Left lung (tissue), 10 donors: ENCODE results near the gene PMPCA. TPM values are rescaled to one million over a fixed set of nuclear protein-coding genes. Genes with fewer than 3 reads are reported as not detected.

Experiments used
- ATAC-seq: fragments of 200-7000 bp; cut with Tn5 transposase; one replicate; pipeline ENCODE4 v1.9.1; 2020; ENCODE audit warnings: moderate library complexity
- DNase-seq, 4 donors: peaks; one replicate each; pipeline ENCODE4 v3.0.0-alpha.2; 2013 to 2020
- H3K27ac ChIP-seq, 2 donors: fragments of 200-600 bp; sonication (generic) in 1 of 2; one replicate each; pipeline versions ENCODE4 v1.5.0 to v1.8.0; 2020 to 2021
- H3K27me3 ChIP-seq, 2 donors: fragments of 200-600 bp; sonication (generic) in 1 of 2; one replicate each; pipeline versions ENCODE4 v1.5.0 to v1.8.0; 2020 to 2021
- H3K36me3 ChIP-seq, 2 donors: fragments of 200-600 bp; sonication (generic) in 1 of 2; one replicate each; pipeline versions ENCODE4 v1.5.0 to v1.8.0; 2020 to 2021
- H3K4me1 ChIP-seq, 2 donors: fragments of 200-600 bp; one replicate each; pipeline ENCODE4 v1.8.0; 2021
- H3K4me3 ChIP-seq, 2 donors: fragments of 200-600 bp; sonication (generic) in 1 of 2; one replicate each; pipeline versions ENCODE4 v1.5.0 to v1.8.0; 2020 to 2021; ENCODE audit warnings: mild to moderate bottlenecking in 1 of 2
- H3K9me3 ChIP-seq, 2 donors: fragments of 200-600 bp; sonication (generic) in 1 of 2; one replicate each; pipeline versions ENCODE4 v1.5.0 to v1.8.0; 2020 to 2021
- intact Hi-C, 2 donors: fragments of 100-400 bp; cut with DNase I; formaldehyde crosslinking; loops; one replicate each; pipeline versions ENCODE4 v1.11.2 to v1.14.2; 2022
- polyA plus RNA-seq, 6 donors: library from polyadenylated mRNA; unstranded; fragments of 120-200 nt; gene quantifications; one replicate each; pipeline ENCODE4 v1.2.1, GENCODE V29; 2013; ENCODE audit not compliant: insufficient read length in 6 of 6
- total RNA-seq, 2 donors: library from RNA; stranded (reverse); fragmentation: NEBNext Ultra II Directional; extraction: Animal tissue kit (Norgen Biotek cat#: 25700); gene quantifications; one replicate each; pipeline ENCODE4 v1.2.1, GENCODE V29; 2021
- TF ChIP-seq, protein P1 (sequence below), 2 donors: fragments of 200-600 bp; sonication (generic) in 1 of 2; IDR thresholded peaks; one replicate each; pipeline versions ENCODE4 v1.5.0 to v1.8.0; 2021; ENCODE audit warnings: antibody characterized with exemption in 2 of 2
- donor health status: DM: no; HTN: yes; CAD: no.
- donor health status: DM: no; HTN: no; CAD: no.

The PMPCA gene
- total and polyA plus RNA-seq, 8 donors: 44.7 to 59.5 (median 53.1) TPM

DNA sequence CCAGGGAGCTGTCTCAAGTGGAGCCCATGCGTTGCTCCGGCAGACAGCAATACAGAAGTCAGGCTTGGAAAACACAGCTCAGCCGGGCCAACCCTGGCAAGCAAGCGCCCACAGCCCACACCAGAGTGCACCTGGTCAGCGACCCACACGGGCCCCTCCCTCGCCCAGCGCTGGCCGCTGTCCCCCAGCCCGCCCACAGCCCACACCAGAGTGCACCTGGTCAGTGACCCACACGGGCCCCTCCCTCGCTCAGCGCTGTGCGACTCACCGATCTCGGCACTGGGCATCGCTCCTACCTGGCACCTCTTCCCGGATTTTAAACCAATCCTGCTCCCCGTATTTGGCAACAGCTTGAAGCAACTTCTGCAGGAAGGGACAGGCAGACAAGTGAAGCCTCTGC, 23.2 kb upstream of the PMPCA start:
- H3K4me1 ChIP-seq: no peaks in the 10 kb centered on the region
- intact Hi-C loops: no loop called here
- no peak overlapping the region for H3K4me3 ChIP-seq
- no peak overlapping the region for H3K27ac ChIP-seq
- ATAC-seq (no peak), DNase-seq (no peak)
- no peaks in the 10 kb centered on the region for H3K27me3 ChIP-seq
- no peaks in the 10 kb centered on the region for H3K9me3 ChIP-seq
- TF ChIP-seq, protein P1, sequence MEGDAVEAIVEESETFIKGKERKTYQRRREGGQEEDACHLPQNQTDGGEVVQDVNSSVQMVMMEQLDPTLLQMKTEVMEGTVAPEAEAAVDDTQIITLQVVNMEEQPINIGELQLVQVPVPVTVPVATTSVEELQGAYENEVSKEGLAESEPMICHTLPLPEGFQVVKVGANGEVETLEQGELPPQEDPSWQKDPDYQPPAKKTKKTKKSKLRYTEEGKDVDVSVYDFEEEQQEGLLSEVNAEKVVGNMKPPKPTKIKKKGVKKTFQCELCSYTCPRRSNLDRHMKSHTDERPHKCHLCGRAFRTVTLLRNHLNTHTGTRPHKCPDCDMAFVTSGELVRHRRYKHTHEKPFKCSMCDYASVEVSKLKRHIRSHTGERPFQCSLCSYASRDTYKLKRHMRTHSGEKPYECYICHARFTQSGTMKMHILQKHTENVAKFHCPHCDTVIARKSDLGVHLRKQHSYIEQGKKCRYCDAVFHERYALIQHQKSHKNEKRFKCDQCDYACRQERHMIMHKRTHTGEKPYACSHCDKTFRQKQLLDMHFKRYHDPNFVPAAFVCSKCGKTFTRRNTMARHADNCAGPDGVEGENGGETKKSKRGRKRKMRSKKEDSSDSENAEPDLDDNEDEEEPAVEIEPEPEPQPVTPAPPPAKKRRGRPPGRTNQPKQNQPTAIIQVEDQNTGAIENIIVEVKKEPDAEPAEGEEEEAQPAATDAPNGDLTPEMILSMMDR (IDR thresholded peaks at IDR 0.05): no peak
- H3K36me3 ChIP-seq: peaks cover 0 to 95% of the 10 kb centered on the region in 2 donors

DNA sequence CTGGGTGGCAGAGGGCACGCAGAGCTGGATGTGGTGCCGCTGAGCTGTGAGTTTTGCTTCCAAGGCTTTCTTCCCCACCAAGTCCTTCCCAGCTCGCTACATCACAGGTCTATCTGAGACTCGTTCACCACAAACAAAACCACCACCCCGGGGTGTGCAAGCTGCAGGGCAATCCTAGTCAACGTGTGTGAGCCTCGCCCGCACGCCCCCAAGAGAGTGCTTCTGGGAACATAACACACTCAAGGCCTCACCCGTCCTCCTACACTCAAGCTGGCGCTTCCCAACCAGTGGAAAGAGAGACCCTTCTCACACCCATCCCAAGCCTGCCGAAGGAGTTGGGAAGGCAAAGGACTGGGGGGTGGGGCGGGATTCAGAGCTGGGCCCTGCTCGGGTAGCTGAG, 21.1 kb upstream of the PMPCA start:
- no peak overlapping the region for H3K4me3 ChIP-seq
- H3K9me3 ChIP-seq: no peaks in the 10 kb centered on the region
- H3K27me3 ChIP-seq: no peaks in the 10 kb centered on the region
- H3K36me3 ChIP-seq: peaks cover 0 to 95% of the 10 kb centered on the region in 2 donors
- ATAC-seq: no peak
- no peak for DNase-seq
- intact Hi-C loops: no loop called here
- no peaks in the 10 kb centered on the region for H3K4me1 ChIP-seq
- TF ChIP-seq, protein P1 (IDR thresholded peaks at IDR 0.05): no peak
- H3K27ac ChIP-seq: no peak overlapping the region

DNA sequence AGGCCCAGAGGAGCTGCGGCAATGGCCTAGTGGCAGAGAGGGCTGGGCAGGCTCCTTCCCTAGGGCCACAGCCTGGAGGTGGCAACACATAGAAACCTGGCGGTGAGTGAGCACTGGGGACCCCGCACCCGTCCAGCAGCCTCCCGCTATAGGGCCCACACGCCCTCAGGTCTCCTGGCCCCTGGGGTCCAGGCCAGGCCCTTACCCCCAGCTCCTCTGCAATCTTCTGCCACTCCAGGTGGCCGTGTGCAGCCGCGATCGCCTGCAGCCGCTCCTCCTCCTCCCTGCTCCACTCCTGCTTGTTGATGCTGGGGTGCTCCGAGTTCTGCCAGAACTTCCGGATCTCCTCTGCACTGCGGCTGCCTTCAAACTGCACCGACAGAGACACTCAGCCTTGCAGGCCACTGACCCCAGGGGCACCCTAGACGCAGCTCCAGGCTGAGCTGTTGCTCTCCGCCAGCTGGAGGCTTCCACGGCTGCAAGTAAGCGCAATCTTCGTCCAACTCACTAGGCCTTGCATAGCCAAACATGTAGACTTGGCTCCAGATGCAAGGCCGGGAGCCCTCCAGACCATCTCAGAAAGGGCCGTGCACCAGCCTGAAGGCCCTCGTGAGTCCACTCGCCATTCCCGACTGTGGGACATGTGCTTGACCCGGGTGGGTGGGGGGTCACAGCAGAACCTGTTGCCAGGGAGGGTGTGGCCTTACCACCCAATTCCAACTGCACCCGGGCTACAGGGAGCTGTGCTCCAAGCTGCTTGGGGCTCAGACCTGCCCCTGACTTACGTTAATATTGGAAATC, 18.5 kb upstream of the PMPCA start:
- Histone ChIP-seq H3K4me1 (no peaks in the 10 kb centered on the region), H3K9me3 (no peaks in the 10 kb centered on the region), H3K27ac (no peak overlapping the region), H3K4me3 (no peak overlapping the region), H3K36me3 (peaks cover 0 to 98% of the 10 kb centered on the region in 2 donors), H3K27me3 (no peaks in the 10 kb centered on the region)
- no peak for ATAC-seq
- TF ChIP-seq, protein P1 (IDR thresholded peaks at IDR 0.05): no peak
- intact Hi-C loops: no loop called here
- no peak for DNase-seq

DNA sequence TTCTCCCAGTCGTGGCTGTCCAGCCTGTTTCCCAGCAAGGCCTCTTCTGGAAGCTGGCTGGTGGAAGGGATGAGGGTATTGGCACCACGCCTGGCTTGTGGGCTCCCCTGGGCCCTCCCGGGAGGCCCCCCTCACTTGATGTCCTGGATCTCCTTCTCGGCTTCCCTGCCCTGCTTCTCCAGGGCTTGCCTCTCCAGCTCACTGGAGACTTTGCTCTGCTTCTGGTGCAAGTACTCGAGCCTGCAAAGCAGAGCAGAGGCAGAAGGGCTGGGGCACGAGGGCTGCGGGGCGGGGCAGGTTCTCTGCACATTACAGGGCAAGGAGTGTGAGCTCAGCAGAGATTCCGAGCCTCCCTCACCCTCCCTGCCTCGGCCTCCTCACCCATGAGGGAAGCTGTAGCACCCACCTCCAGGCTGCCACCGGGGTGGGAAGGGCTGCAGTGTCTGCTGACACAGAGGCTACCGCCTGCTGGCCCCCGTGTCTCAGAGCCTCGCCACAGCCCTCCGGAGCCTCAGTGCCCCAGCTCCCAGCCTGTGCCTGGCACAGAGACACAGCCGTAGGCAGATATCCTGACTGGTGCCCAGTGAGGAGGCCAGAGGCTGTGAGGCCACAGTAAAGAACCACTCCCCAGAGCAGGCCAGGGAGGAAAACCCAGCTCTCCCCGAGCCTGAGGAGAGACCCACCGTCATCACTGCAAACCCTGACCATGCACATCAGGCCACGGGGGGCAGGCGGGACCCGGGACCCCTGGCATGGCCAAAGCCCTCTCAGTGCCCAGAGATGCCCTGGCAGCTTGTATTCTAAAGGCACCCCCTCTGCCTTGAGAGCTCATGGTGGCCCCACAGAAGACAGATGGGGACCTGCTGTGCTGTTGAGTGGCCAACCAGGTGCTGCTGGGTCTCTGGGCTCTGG, 17.7 kb upstream of the PMPCA start:
- Histone ChIP-seq H3K27me3 (no peaks in the 10 kb centered on the region), H3K4me1 (peaks cover 0 to under 1% of the 10 kb centered on the region in 2 donors), H3K36me3 (peaks cover 0 to 95% of the 10 kb centered on the region in 2 donors), H3K9me3 (no peaks in the 10 kb centered on the region), H3K4me3 (no peak overlapping the region), H3K27ac (no peak overlapping the region)
- intact Hi-C loops: no loop called here
- TF ChIP-seq, protein P1 (IDR thresholded peaks at IDR 0.05): no peak
- DNase-seq (no peak), ATAC-seq (no peak)

DNA sequence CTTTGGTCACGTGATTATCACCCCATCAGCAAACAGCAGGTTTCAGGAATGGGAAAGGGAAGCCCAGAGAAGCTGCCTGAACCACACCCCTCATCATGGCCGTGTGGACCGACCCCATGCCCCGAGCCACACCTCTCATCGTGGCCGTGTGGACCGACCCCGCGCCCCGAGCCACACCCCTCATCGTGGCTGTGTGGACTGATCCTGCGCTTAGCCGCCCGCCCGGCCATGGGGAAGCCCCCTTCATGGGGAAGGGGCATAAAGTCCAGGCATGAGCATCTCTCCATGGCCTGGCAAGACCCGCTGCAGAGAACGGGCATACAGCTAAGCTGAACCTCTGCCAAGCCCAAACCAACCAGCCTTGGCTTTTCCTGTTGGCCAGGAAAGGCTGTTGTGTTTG, 16.9 kb upstream of the PMPCA start:
- DNase-seq (no peak), ATAC-seq (no peak)
- intact Hi-C loops: no loop called here
- H3K4me1 ChIP-seq: peaks cover under 1 to 8% of the 10 kb centered on the region in 2 donors
- no peak overlapping the region for H3K27ac ChIP-seq
- H3K36me3 ChIP-seq: peaks cover 0 to 93% of the 10 kb centered on the region in 2 donors
- no peak overlapping the region for H3K4me3 ChIP-seq
- H3K9me3 ChIP-seq: no peaks in the 10 kb centered on the region
- H3K27me3 ChIP-seq: no peaks in the 10 kb centered on the region
- TF ChIP-seq, protein P1 (IDR thresholded peaks at IDR 0.05): no peak
